Upper lobe of left lung (tissue), 4 donors: ENCODE data around the gene COL19A1.

ENCODE experiments used
- POLR2AphosphoS5 ChIP-seq, 2 donors: sonication (generic); formaldehyde crosslinking; IDR thresholded peaks; one replicate each; pipeline ENCODE4 v1.5.1; 2017; ENCODE audit warnings: antibody characterized with exemption in 2 of 2
- TF ChIP-seq, protein P1 (sequence below), 6 experiments: fragments of 450-650 bp in 4 of 6; fragments of 200-600 bp in 2 of 6; sonication (generic) in 2 of 6; IDR thresholded peaks; one replicate each; pipeline ENCODE4 v1.5.1; 2016 to 2019; ENCODE audit warnings: antibody characterized with exemption in 6 of 6

- TF ChIP-seq, protein P1, sequence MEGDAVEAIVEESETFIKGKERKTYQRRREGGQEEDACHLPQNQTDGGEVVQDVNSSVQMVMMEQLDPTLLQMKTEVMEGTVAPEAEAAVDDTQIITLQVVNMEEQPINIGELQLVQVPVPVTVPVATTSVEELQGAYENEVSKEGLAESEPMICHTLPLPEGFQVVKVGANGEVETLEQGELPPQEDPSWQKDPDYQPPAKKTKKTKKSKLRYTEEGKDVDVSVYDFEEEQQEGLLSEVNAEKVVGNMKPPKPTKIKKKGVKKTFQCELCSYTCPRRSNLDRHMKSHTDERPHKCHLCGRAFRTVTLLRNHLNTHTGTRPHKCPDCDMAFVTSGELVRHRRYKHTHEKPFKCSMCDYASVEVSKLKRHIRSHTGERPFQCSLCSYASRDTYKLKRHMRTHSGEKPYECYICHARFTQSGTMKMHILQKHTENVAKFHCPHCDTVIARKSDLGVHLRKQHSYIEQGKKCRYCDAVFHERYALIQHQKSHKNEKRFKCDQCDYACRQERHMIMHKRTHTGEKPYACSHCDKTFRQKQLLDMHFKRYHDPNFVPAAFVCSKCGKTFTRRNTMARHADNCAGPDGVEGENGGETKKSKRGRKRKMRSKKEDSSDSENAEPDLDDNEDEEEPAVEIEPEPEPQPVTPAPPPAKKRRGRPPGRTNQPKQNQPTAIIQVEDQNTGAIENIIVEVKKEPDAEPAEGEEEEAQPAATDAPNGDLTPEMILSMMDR (IDR thresholded peaks at IDR 0.05), result no peak
- no peak for TF ChIP-seq POLR2AphosphoS5 (IDR thresholded peaks at IDR 0.05)
Observed at GRCh38 chr6:70060680-70061079, 194.3 kb downstream of the COL19A1 start.
